A549 (cell line): ENCODE data around the gene TIMM10. TPM values are rescaled to one million over a fixed set of nuclear protein-coding genes. Genes with fewer than 3 reads are reported as not detected.

ENCODE experiments used
- ATAC-seq, 2 experiments: fragments of 200-7000 bp in 1 of 2; fragments of >200 bp in 1 of 2; cut with Nextera tagmentation in 1 of 2; cut with Tn5 transposase in 1 of 2; 3 replicates each; pipeline versions ENCODE4 v1.8.0 to v1.9.1; 2018 to 2020; ENCODE audit warnings: mild to moderate bottlenecking in 1 of 2, moderate library complexity in 1 of 2
- CTCF ChIA-PET: fragments of 300-600 bp; sonication (Branson Sonifier 250); formaldehyde crosslinking; extraction: SDS; loops from one replicate; lab custom pipeline; 2021; ENCODE audit warnings: antibody characterized with exemption, inconsistent platforms; lab: Yijun Ruan, JAX
- POLR2A ChIA-PET: fragments of 350-600 bp; formaldehyde crosslinking; extraction: SDS; loops from one replicate; lab custom pipeline; 2021; ENCODE audit warnings: antibody characterized with exemption, inconsistent platforms; lab: Yijun Ruan, JAX
- DNase-seq, 2 experiments: peaks; one replicate each; pipeline versions ENCODE4 v3.0.0 to v3.0.0-alpha.2; 2011 to 2016; ENCODE audit warnings: low read depth in 1 of 2, low spot score in 1 of 2
- FAIRE-seq: peaks from 2 replicates; lab custom pipeline; 2011; peaks lifted over from hg19 to GRCh38; lab: Jason Lieb, UNC
- H3K27ac ChIP-seq, 2 experiments: fragments of >200 bp; sonication (Bioruptor Twin); formaldehyde crosslinking; 3 replicates each; pipeline ENCODE4 v1.5.1; 2016 to 2017
- H3K4me1 ChIP-seq: fragments of >200 bp; sonication (Bioruptor Twin); formaldehyde crosslinking; 3 replicates; pipeline ENCODE4 v1.6.1; 2016
- H3K4me2 ChIP-seq: fragments of >200 bp; sonication (Bioruptor Twin); formaldehyde crosslinking; 3 replicates; pipeline ENCODE4 v1.6.1; 2016
- H3K4me3 ChIP-seq: fragments of >200 bp; sonication (Bioruptor Twin); formaldehyde crosslinking; 3 replicates; pipeline ENCODE4 v1.5.1; 2016
- H3K9me3 ChIP-seq: fragments of >200 bp; sonication (Bioruptor Twin); formaldehyde crosslinking; 3 replicates; pipeline ENCODE4 v1.6.1; 2016
- BHLHE40 ChIP-seq: IDR thresholded peaks from 2 replicates; pipeline ENCODE4 v1.6.1; 2012; ENCODE audit warnings: low read depth, low read length, inconsistent platforms
- EP300 ChIP-seq, 2 experiments: fragments of >200 bp; sonication (Bioruptor Twin); formaldehyde crosslinking; IDR thresholded peaks; 2 replicates in 1 of 2; 3 replicates in 1 of 2; pipeline ENCODE4 v1.6.1; 2016 to 2017
- FOSL2 ChIP-seq, 2 experiments: fragments of 450-650 bp in 1 of 2; fragments of >200 bp in 1 of 2; sonication (Bioruptor Twin) in 1 of 2; formaldehyde crosslinking; IDR thresholded peaks; 2 replicates each; pipeline versions ENCODE4 v1.5.0 to v1.6.1; 2016 to 2020; ENCODE audit warnings: mild to moderate bottlenecking in 1 of 2, moderate library complexity in 1 of 2
- HEYL ChIP-seq: fragments of 250-450 bp; sonication (Bioruptor Pico); IDR thresholded peaks from 2 replicates; pipeline ENCODE4 v1.8.0; 2021; ENCODE audit warnings: mild to moderate bottlenecking, moderate library complexity
- HOXA7 ChIP-seq: fragments of 250-450 bp; sonication (Bioruptor Pico); IDR thresholded peaks from 2 replicates; pipeline ENCODE4 v1.5.0; 2020; ENCODE audit warnings: mild to moderate bottlenecking, moderate library complexity
- HOXB13 ChIP-seq: fragments of 250-450 bp; sonication (Bioruptor Pico); IDR thresholded peaks from 2 replicates; pipeline ENCODE4 v1.5.0; 2020; ENCODE audit warnings: low read depth, mild to moderate bottlenecking, moderate library complexity
- JUN ChIP-seq, 2 experiments: fragments of >200 bp; sonication (Bioruptor Twin); formaldehyde crosslinking; IDR thresholded peaks; 2 replicates in 1 of 2; 3 replicates in 1 of 2; pipeline ENCODE4 v1.6.1; 2016 to 2017
- JUNB ChIP-seq: fragments of >200 bp; sonication (Bioruptor Twin); formaldehyde crosslinking; IDR thresholded peaks from 2 replicates; pipeline ENCODE4 v1.6.1; 2016
- MAFK ChIP-seq: fragments of 450-650 bp; IDR thresholded peaks from 2 replicates; pipeline ENCODE4 v1.6.1; 2014; ENCODE audit not compliant: partially characterized antibody
- MAZ ChIP-seq: fragments of 150-350 bp; IDR thresholded peaks from 2 replicates; pipeline ENCODE4 v1.6.1; 2014; ENCODE audit warnings: antibody characterized with exemption, low read depth, low read length, borderline replicate concordance
- MYC ChIP-seq: IDR thresholded peaks from 2 replicates; pipeline ENCODE4 v1.6.1; 2012; ENCODE audit warnings: mild to moderate bottlenecking, inconsistent platforms, low read length, improper control_type of control experiment, borderline replicate concordance
- NFE2L2 ChIP-seq: fragments of 150-350 bp; conservative IDR thresholded peaks from 2 replicates; pipeline ENCODE4 v1.6.1; 2014; ENCODE audit warnings: low read length
- POLR2AphosphoS2 ChIP-seq: conservative IDR thresholded peaks from 2 replicates; pipeline ENCODE4 v1.6.1; 2012; ENCODE audit warnings: low read length, improper control_type of control experiment, inconsistent platforms
- RAD21 ChIP-seq, 2 experiments: fragments of >200 bp in 1 of 2; sonication (Bioruptor Twin) in 1 of 2; formaldehyde crosslinking in 1 of 2; IDR thresholded peaks in 1 of 2; conservative IDR thresholded peaks in 1 of 2; 2 replicates in 1 of 2; 3 replicates in 1 of 2; pipeline ENCODE4 v1.6.1; 2012 to 2018; ENCODE audit warnings: inconsistent platforms in 1 of 2
- SMC3 ChIP-seq: fragments of >200 bp; sonication (Bioruptor Twin); formaldehyde crosslinking; IDR thresholded peaks from 3 replicates; pipeline ENCODE4 v1.6.1; 2018; ENCODE audit warnings: inconsistent platforms
- SREBF2 ChIP-seq: fragments of 450-650 bp; IDR thresholded peaks from 2 replicates; pipeline ENCODE4 v1.6.1; 2014; ENCODE audit warnings: mild to moderate bottlenecking, moderate library complexity
- TFCP2L1 ChIP-seq: fragments of 250-450 bp; sonication (Bioruptor Pico); IDR thresholded peaks from 2 replicates; pipeline ENCODE4 v1.5.0; 2021; ENCODE audit warnings: mild to moderate bottlenecking
- ZNF302 ChIP-seq: fragments of 250-450 bp; sonication (Bioruptor Pico); IDR thresholded peaks from 2 replicates; pipeline ENCODE4 v1.9.0; 2021; ENCODE audit warnings: inconsistent platforms, mild to moderate bottlenecking, moderate library complexity
- ZSCAN20 ChIP-seq: fragments of 250-450 bp; sonication (Bioruptor Pico); IDR thresholded peaks from 2 replicates; pipeline ENCODE4 v1.8.0; 2022; ENCODE audit warnings: mild to moderate bottlenecking, moderate library complexity
- WGBS: methylation state at CpG from one replicate; pipeline ENCODE4 v1.1.6; 2017; ENCODE audit errors: missing lambda C conversion rate; 5-methylcytosine and 5-hydroxymethylcytosine counted together
- polyA plus RNA-seq, 4 experiments: library from polyadenylated mRNA; depleted of rRNA in 3 of 4; stranded (reverse); fragments of >200 nt; fragmentation: RNase III in 1 of 4; extraction: RNeasy Plus Mini Kit Qiagen cat#74134 plus additional on column Dnase treatment in 1 of 4; gene quantifications; 2 replicates in 3 of 4; 3 replicates in 1 of 4; pipeline ENCODE4 v1.2.3, GENCODE V29; 2011 to 2017
- TF ChIP-seq, protein P1 (sequence below): IDR thresholded peaks from 2 replicates; pipeline ENCODE4 v1.6.1; 2012; ENCODE audit warnings: low read depth, borderline replicate concordance
- TF ChIP-seq, protein P2 (sequence below): fragments of >200 bp; sonication (Bioruptor Twin); formaldehyde crosslinking; IDR thresholded peaks from 3 replicates; pipeline ENCODE4 v1.5.1; 2016
- TF ChIP-seq, protein P3 (sequence below): fragments of 200-600 bp; sonication (generic); IDR thresholded peaks from 2 replicates; pipeline ENCODE4 v1.6.1; 2016; ENCODE audit warnings: antibody characterized with exemption, mild to moderate bottlenecking, moderate library complexity
- TF ChIP-seq, protein P4 (sequence below): IDR thresholded peaks from 2 replicates; pipeline ENCODE4 v1.6.1; 2012

The TIMM10 gene
- polyA plus RNA-seq, 2 of the 4 experiments (the other 2 are of a cell fraction) = 179 to 248 TPM

DNA sequence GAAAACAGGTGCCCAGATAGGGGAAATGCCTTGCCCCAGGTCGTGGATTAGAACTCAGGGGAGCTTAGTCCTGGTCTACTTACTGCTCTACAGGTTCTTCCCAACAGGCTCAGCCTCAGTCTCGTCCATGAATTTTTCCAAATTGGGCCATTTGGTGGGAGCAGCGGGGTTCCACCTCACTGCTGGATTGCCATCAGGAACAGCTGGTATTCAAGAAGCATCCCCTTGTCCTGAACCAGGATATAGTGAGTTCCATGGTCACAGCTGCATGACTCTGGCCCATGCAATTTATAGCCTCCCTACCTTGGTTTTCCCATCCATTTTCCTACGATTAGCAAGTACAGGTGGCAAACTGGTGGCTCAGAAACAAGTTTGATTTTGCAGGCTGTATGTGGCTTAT, 43.5 kb upstream of the TIMM10 start (continued):
- TF ChIP-seq, protein P1, sequence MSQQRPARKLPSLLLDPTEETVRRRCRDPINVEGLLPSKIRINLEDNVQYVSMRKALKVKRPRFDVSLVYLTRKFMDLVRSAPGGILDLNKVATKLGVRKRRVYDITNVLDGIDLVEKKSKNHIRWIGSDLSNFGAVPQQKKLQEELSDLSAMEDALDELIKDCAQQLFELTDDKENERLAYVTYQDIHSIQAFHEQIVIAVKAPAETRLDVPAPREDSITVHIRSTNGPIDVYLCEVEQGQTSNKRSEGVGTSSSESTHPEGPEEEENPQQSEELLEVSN = no peak

GRCh38 chr11:57571606-57572005, 41.1 kb upstream of the TIMM10 start:
- ChIA-PET POLR2A (no interaction called here), CTCF (interaction anchor here (9.2 kb wide), 1 partner anchor 72 kb away, joined by 318 read pairs; no protein-coding TSS in a partner anchor)
- Histone ChIP-seq H3K9me3 (no peaks in the 10 kb centered on the region), H3K4me1 (peaks cover 14% of the 10 kb centered on the region; the same call in 2 of the 3 replicates), H3K4me2 (no peak overlapping the region), H3K27ac (no peak overlapping the region), H3K4me3 (no peak overlapping the region)
- no peak for FAIRE-seq
- TF ChIP-seq NFE2L2 (no peak), JUNB (no peak)
- TF ChIP-seq, all 56 proteins: peak for 0
- DNase-seq = no peak
- WGBS = 56% methylated on average over 2 of the region's 2 CpGs
- no peak for ATAC-seq

- peak overlapping the region; percentile 74 to 89 for H3K27ac ChIP-seq
- peak overlapping the region; percentile 72 for H3K4me3 ChIP-seq
- 45% methylated on average over 4 of the region's 6 CpGs for WGBS
- H3K9me3 ChIP-seq = no peaks in the 10 kb centered on the region
- FAIRE-seq (no peak), DNase-seq (no peak), ATAC-seq (peak; percentile 40 to 60; a peak in 4 of 6 replicates)
- H3K4me2 ChIP-seq = peak overlapping the region; percentile 95
- H3K4me1 ChIP-seq = peaks cover 20% of the 10 kb centered on the region
- ChIA-PET POLR2A (interaction anchor here (1.5 to 2.5 kb wide), 3 partner anchors 73 to 78 kb away, joined by 3 to 16 read pairs (median 13); no protein-coding TSS in a partner anchor), CTCF (interaction anchor here (0.6 to 9.2 kb wide), 68 partner anchors 10 to 1590 kb away, joined by 3 to 318 read pairs (median 5); partner anchors contain the start of genes CLP1, MED19, P2RX3 and SMTNL1)
- TF ChIP-seq ZSCAN20 (CRISPR knock-in tag) (no peak), SREBF2 (no peak), SMC3 (peak; percentile 79; the same call in 1 of the 3 replicates), MYC (peak; percentile 22; the same call in 1 of the 2 replicates), HEYL (CRISPR knock-in tag) (no peak), RAD21 (conservative IDR thresholded peaks at IDR 0.05 in 1 of 2, IDR thresholded peaks at IDR 0.05 in 1 of 2) (peak; percentile 86 to 87), ZNF302 (CRISPR knock-in tag) (no peak), HOXA7 (CRISPR knock-in tag) (no peak), TFCP2L1 (CRISPR knock-in tag) (no peak), BHLHE40 (no peak)
- TF ChIP-seq, protein P2, sequence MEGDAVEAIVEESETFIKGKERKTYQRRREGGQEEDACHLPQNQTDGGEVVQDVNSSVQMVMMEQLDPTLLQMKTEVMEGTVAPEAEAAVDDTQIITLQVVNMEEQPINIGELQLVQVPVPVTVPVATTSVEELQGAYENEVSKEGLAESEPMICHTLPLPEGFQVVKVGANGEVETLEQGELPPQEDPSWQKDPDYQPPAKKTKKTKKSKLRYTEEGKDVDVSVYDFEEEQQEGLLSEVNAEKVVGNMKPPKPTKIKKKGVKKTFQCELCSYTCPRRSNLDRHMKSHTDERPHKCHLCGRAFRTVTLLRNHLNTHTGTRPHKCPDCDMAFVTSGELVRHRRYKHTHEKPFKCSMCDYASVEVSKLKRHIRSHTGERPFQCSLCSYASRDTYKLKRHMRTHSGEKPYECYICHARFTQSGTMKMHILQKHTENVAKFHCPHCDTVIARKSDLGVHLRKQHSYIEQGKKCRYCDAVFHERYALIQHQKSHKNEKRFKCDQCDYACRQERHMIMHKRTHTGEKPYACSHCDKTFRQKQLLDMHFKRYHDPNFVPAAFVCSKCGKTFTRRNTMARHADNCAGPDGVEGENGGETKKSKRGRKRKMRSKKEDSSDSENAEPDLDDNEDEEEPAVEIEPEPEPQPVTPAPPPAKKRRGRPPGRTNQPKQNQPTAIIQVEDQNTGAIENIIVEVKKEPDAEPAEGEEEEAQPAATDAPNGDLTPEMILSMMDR = peak; percentile 96
- TF ChIP-seq, all 56 proteins: peak for 4
Measured at GRCh38 chr11:57568330-57568766, 37.8 kb upstream of the TIMM10 start.

DNA sequence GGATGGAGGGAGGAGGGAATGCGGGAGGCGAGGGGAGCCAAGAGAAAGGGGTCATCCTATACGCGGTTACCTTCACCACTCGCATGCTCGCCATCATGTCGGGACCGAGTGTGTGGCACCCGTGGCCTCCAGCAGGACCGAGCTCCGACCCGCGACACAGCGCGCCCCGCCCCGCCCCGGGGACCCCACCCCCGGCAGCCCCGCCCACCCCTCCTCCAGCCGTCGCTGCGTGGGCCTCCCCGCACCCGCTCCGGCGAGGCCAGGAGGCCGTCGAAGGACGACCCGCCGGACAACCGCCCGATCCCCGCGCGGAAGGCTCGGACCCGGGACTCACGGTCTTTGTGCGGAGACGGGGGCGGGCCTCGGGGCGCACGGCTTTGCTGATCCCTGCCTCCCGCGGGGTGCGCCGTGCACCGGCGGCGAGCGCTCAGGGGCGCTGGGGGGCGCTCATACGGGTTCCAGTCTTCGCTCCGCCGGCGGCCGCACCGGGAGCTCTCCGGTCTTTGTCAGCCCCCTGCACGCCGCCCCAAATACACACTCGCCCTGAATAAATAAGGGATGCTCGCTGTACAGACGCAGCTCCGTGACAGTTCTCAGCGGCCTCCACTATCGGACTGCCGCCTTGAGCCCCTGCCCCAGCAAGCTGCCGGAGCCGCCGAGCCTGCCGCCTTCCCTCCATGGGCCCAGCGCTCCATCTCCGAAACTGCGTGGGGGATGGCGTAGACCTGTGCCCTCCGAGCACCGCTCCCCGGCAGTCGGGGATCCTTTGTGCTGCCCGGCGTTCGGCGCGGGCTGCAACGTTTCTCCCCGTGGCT, 37.2 kb upstream of the TIMM10 start, which contains the start of gene UBE2L6:
Gene UBE2L6, minus strand, starts transcription at position 158 of the 815 bp plus-strand sequence. Its CDS starts 61 bp downstream, at position 97.
- Histone ChIP-seq H3K9me3 (no peaks in the 10 kb centered on the region), H3K4me1 (peaks cover 20% of the 10 kb centered on the region), H3K27ac (peak within 1 kb of the TSS; percentile 74 to 89), H3K4me2 (peak within 1 kb of the TSS; percentile 95), H3K4me3 (peak within 1 kb of the TSS; percentile 72)
- DNase-seq (peak; percentile 76 to 87), ATAC-seq (peak; percentile 87 to 93), FAIRE-seq (no peak)
- 4% methylated on average over 18 of the region's 92 CpGs for WGBS
- ChIA-PET CTCF (interaction anchor here (0.6 to 9.2 kb wide), 67 partner anchors 9 to 1296 kb away, joined by 3 to 318 read pairs (median 5); partner anchors contain the start of genes CLP1, MED19, P2RX3 and SLC43A1), POLR2A (interaction anchor here (0.6 to 2.5 kb wide), 5 partner anchors 29 to 79 kb away, joined by 3 to 16 read pairs (median 4); no protein-coding TSS in a partner anchor)
- TF ChIP-seq MAZ (no peak), EP300 (IDR thresholded peaks at IDR 0.05) (no peak), MYC (no peak), HOXB13 (CRISPR knock-in tag) (no peak), POLR2AphosphoS2 (no peak), HOXA7 (CRISPR knock-in tag) (no peak), SMC3 (no peak; the same call in 1 of the 3 replicates), FOSL2 (IDR thresholded peaks at IDR 0.05) (no peak), FOSL2 (CRISPR knock-in tag; IDR thresholded peaks at IDR 0.05) (no peak), JUN (IDR thresholded peaks at IDR 0.05) (peak in 1 of 2 experiments; percentile 47; a peak in 2 of 5 replicates), MAFK (no peak)
- TF ChIP-seq, protein P3, sequence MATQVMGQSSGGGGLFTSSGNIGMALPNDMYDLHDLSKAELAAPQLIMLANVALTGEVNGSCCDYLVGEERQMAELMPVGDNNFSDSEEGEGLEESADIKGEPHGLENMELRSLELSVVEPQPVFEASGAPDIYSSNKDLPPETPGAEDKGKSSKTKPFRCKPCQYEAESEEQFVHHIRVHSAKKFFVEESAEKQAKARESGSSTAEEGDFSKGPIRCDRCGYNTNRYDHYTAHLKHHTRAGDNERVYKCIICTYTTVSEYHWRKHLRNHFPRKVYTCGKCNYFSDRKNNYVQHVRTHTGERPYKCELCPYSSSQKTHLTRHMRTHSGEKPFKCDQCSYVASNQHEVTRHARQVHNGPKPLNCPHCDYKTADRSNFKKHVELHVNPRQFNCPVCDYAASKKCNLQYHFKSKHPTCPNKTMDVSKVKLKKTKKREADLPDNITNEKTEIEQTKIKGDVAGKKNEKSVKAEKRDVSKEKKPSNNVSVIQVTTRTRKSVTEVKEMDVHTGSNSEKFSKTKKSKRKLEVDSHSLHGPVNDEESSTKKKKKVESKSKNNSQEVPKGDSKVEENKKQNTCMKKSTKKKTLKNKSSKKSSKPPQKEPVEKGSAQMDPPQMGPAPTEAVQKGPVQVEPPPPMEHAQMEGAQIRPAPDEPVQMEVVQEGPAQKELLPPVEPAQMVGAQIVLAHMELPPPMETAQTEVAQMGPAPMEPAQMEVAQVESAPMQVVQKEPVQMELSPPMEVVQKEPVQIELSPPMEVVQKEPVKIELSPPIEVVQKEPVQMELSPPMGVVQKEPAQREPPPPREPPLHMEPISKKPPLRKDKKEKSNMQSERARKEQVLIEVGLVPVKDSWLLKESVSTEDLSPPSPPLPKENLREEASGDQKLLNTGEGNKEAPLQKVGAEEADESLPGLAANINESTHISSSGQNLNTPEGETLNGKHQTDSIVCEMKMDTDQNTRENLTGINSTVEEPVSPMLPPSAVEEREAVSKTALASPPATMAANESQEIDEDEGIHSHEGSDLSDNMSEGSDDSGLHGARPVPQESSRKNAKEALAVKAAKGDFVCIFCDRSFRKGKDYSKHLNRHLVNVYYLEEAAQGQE = no peak
- TF ChIP-seq, protein P4, sequence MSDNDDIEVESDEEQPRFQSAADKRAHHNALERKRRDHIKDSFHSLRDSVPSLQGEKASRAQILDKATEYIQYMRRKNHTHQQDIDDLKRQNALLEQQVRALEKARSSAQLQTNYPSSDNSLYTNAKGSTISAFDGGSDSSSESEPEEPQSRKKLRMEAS = peak; percentile 57
